Natural killer cell treated with Interleukin-12 subunit alpha and Interleukin-12 subunit beta and Interleukin-15 and Interleukin-18, amount 100 ng/mL, for 72 hours (primary cell): ENCODE measurements around the gene CILP2. TPM values are rescaled to one million over a fixed set of nuclear protein-coding genes. Genes with fewer than 3 reads are reported as not detected.

Source experiments
- ATAC-seq, 2 donors: fragments of 150-1000 bp; cut with Tn5 transposase in 1 of 2; sonication (Bioruptor Pico), chemical (Tn5 transposase) in 1 of 2; 2 replicates each; pipeline ENCODE4 v1.10.0; 2021
- DNase-seq: peaks from one replicate; pipeline ENCODE4 v3.0.0; 2022; ENCODE audit warnings: low spot score
- H3K27ac Mint-ChIP-seq, 2 donors: 1 replicate in 1 of 2; 2 replicates in 1 of 2; pipeline ENCODE4 v1.8.0; 2022; ENCODE audit warnings: mixed read lengths in 2 of 2, mild to moderate bottlenecking in 1 of 2, moderate library complexity in 1 of 2
- H3K27me3 Mint-ChIP-seq, 2 donors: 1 replicate in 1 of 2; 2 replicates in 1 of 2; pipeline ENCODE4 v1.8.0; 2022; ENCODE audit warnings: mixed read lengths in 2 of 2
- H3K36me3 Mint-ChIP-seq: one replicate; pipeline ENCODE4 v1.8.0; 2022; ENCODE audit warnings: mixed read lengths
- H3K4me1 Mint-ChIP-seq, 2 donors: 1 replicate in 1 of 2; 2 replicates in 1 of 2; pipeline ENCODE4 v1.8.0; 2022; ENCODE audit warnings: low read depth in 2 of 2, mixed read lengths in 2 of 2, mild to moderate bottlenecking in 1 of 2
- H3K4me3 Mint-ChIP-seq: one replicate; pipeline ENCODE4 v1.8.0; 2022; ENCODE audit warnings: mixed read lengths
- H3K9me3 Mint-ChIP-seq: 2 replicates; pipeline ENCODE4 v1.8.0; 2022; ENCODE audit warnings: mixed read lengths
- total RNA-seq, 2 donors: library from RNA; stranded (reverse); gene quantifications; one replicate each; pipeline ENCODE4 v1.2.3, GENCODE V29; 2022

The CILP2 gene
- total RNA-seq, 2 donors from 2014 or later = 0.21 to 0.42 TPM

DNA sequence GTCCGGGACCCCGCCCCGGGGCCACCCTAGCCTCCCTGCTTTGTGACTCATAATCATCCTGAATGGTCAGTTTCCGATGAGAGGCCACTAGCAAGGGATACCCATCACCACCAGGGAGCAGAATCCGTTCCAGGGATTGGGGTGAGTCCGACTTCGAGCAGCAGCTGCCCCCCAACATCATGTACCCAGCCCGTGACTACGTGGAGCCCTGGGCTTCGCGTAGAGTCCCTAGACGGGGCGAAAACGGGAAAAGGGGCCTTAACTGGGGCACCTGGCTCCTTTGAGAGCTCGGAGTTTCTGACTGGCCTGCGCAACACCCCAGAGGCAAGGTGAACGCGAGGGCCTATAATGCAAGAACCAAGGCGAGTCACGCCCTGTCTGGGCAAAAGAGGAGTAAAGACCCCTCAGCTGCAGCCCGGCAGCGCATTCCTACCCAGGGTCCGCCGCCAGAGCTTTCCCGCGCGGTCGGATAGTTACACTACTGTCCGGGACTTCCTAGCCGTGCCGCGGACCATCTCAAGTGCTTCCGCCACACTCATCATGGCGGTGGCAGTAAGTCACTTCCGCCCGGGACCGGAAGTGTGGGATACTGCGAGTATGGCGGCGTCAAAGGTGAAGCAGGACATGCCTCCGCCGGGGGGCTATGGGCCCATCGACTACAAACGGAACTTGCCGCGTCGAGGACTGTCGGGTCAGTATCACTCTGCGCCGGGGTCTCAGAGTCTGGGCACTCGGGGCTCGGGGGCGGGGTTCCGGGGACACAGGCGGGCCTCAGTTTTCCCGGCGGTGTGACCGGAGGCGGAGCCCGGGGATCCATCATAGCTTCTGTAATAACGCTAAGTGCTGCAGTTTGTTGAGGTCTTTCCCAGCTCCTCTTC, 22.2 kb upstream of the CILP2 start, which contains the start of gene NDUFA13:
Gene NDUFA13, plus strand, starts transcription at position 584 of the 878 bp plus-strand sequence. Its CDS starts 14 bp downstream, at position 598.
- peak; percentile 95 to 97 for ATAC-seq
- DNase-seq = peak; percentile 93

GRCh38 chr19:19517235-19517619, 20.8 kb upstream of the CILP2 start:
- Mint-ChIP-seq H3K4me3 (peak overlapping the region; percentile 93), H3K4me1 (peaks cover 19 to 20% of the 10 kb centered on the region in 2 donors), H3K36me3 (peaks cover 6% of the 10 kb centered on the region), H3K9me3 (no peaks in the 10 kb centered on the region), H3K27ac (no peak overlapping the region), H3K27me3 (no peaks in the 10 kb centered on the region)
- ATAC-seq (no peak), DNase-seq (no peak)

More for the DNA sequence above, 22.2 kb upstream of the CILP2 start, which contains the start of gene NDUFA13:
- Mint-ChIP-seq H3K27ac (peak within 1 kb of the TSS; percentile 84 to 92), H3K27me3 (no peaks in the 10 kb centered on the region), H3K36me3 (peaks cover 6% of the 10 kb centered on the region), H3K4me3 (peak within 1 kb of the TSS; percentile 93), H3K4me1 (peaks cover 16 to 19% of the 10 kb centered on the region in 2 donors), H3K9me3 (no peaks in the 10 kb centered on the region)

- Mint-ChIP-seq H3K4me3 (no peak overlapping the region), H3K4me1 (peaks cover 19 to 20% of the 10 kb centered on the region in 2 donors), H3K36me3 (peaks cover 6% of the 10 kb centered on the region), H3K9me3 (no peaks in the 10 kb centered on the region), H3K27ac (no peak overlapping the region), H3K27me3 (no peaks in the 10 kb centered on the region)
- ATAC-seq (no peak), DNase-seq (no peak)
Observed at GRCh38 chr19:19520989-19521388, 17.1 kb upstream of the CILP2 start.

DNA sequence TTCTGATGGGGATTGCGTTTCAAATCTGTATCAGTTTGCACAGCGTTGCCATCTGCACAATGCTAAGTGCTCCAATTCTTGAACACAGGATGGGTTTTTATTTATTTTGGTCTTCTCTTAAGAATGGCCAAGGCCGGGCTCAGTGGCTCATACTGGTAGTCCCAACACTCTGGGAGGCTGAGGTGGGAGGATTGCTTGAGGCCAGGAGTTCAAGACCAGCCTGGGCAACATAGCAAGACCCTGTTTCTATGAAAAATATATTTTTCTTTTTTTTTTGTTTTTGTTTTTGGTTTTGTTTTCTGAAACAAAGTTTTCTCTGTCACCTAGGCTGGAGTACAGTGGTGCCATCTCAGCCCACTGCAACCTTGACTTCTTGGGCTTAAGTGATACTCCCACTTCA, 14.9 kb upstream of the CILP2 start:
- Mint-ChIP-seq H3K27ac (no peak overlapping the region), H3K4me1 (peaks cover 15 to 19% of the 10 kb centered on the region in 2 donors), H3K4me3 (no peak overlapping the region), H3K36me3 (peaks cover 6% of the 10 kb centered on the region), H3K9me3 (no peaks in the 10 kb centered on the region), H3K27me3 (no peaks in the 10 kb centered on the region)
- DNase-seq (no peak), ATAC-seq (no peak)

DNA sequence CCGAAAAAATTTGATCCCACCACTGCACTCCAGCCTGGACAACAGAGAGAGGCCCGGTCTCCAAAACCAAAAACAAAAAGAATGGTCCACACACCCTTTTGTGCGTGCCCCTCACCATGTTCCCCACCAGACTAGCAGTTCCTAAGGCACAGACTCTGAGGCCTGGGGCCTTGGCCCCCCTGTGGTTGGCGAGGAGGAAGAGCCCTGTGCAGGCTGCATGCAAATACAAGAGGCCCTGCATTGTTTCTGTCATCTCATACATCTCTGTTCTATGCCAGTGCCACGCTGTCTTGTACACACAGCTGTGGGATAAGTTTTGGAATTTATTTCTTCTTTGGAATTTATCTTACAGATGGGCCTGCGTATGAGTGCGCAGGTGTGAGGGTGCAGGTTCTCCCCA, 14.0 kb upstream of the CILP2 start:
- Mint-ChIP-seq H3K36me3 (peaks cover 6% of the 10 kb centered on the region), H3K27ac (no peak overlapping the region), H3K4me1 (peaks cover 15 to 19% of the 10 kb centered on the region in 2 donors), H3K4me3 (no peak overlapping the region), H3K9me3 (no peaks in the 10 kb centered on the region), H3K27me3 (no peaks in the 10 kb centered on the region)
- ATAC-seq (no peak), DNase-seq (no peak)

GRCh38 chr19:19525611-19526380, 12.3 kb upstream of the CILP2 start:
- Mint-ChIP-seq H3K27ac (no peak overlapping the region), H3K36me3 (peaks cover 1% of the 10 kb centered on the region), H3K4me1 (peaks cover 3 to 5% of the 10 kb centered on the region in 2 donors), H3K9me3 (no peaks in the 10 kb centered on the region), H3K4me3 (no peak overlapping the region), H3K27me3 (no peaks in the 10 kb centered on the region)
- no peak for DNase-seq
- no peak for ATAC-seq

- no peak for ATAC-seq
- Mint-ChIP-seq H3K4me1 (peaks cover 0 to 3% of the 10 kb centered on the region in 2 donors), H3K9me3 (no peaks in the 10 kb centered on the region), H3K27me3 (no peaks in the 10 kb centered on the region), H3K27ac (no peak overlapping the region), H3K36me3 (no peaks in the 10 kb centered on the region), H3K4me3 (no peak overlapping the region)
- DNase-seq = no peak
Observed at GRCh38 chr19:19526581-19527370, 11.3 kb upstream of the CILP2 start.

GRCh38 chr19:19527371-19527656, 10.8 kb upstream of the CILP2 start:
- no peak for DNase-seq
- Mint-ChIP-seq H3K36me3 (no peaks in the 10 kb centered on the region), H3K27ac (no peak overlapping the region), H3K4me3 (no peak overlapping the region), H3K4me1 (peaks cover 5 to 6% of the 10 kb centered on the region in 2 donors), H3K9me3 (no peaks in the 10 kb centered on the region), H3K27me3 (no peaks in the 10 kb centered on the region)
- ATAC-seq = no peak

- ATAC-seq (peak in 1 of 2 donors; percentile 7), DNase-seq (no peak)
- Mint-ChIP-seq H3K27me3 (no peaks in the 10 kb centered on the region), H3K36me3 (no peaks in the 10 kb centered on the region), H3K9me3 (no peaks in the 10 kb centered on the region), H3K4me3 (no peak overlapping the region), H3K4me1 (peaks cover 3 to 6% of the 10 kb centered on the region in 2 donors), H3K27ac (no peak overlapping the region)
Observed at GRCh38 chr19:19527674-19528625, 10.1 kb upstream of the CILP2 start.

GRCh38 chr19:19528721-19529490, 9.2 kb upstream of the CILP2 start, which contains the start of gene YJEFN3:
YJEFN3 (plus strand) TSS chr19:19528911; CDS start chr19:19528933, 22 bp downstream.
- peak within 1 kb of the TSS in 1 of 2 donors; percentile 31 for H3K27ac Mint-ChIP-seq
- no peak for DNase-seq

DNA sequence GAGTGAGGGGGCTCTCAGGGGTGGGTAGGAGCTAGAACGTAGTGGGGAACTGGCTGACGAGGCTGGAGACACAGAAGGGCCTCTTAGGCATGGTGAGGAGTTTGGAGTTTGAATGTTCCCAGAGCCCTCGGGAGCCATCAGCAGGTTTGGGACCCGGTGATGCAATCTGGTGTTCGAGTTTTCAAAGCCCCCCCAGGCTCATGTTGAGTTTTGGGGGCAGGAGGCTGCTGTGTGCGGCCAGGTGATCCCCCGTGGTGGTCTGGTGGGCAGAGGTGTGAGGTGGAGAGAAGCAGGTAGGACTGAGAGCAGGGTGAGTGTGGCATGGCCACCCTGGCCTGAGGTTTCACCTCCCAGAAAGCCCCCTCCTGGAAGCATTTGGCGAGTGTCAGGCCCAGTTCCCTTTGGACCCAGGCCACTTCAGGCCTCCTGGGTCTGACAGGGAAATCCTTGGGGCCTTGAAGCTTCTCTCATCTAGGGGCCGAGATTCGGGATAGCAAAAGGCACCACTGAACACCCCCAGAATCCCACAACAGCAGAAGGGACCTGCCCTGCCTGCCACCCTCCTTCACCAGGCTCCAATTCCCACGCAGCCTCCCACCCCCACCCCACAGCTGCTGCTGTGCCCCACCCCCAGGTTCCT, 8.2 kb upstream of the CILP2 start:
- Mint-ChIP-seq H3K27ac (peak overlapping the region in 1 of 2 donors; percentile 31), H3K4me3 (no peak overlapping the region), H3K36me3 (no peaks in the 10 kb centered on the region), H3K4me1 (peaks cover 3 to 6% of the 10 kb centered on the region in 2 donors), H3K27me3 (no peaks in the 10 kb centered on the region), H3K9me3 (no peaks in the 10 kb centered on the region)
- DNase-seq (no peak), ATAC-seq (no peak)

More at GRCh38 chr19:19528721-19529490, 9.2 kb upstream of the CILP2 start, which contains the start of gene YJEFN3:
- no peaks in the 10 kb centered on the region for H3K27me3 Mint-ChIP-seq
- peaks cover 3 to 6% of the 10 kb centered on the region in 2 donors for H3K4me1 Mint-ChIP-seq
- ATAC-seq = no peak
- no peak within 1 kb of the TSS for H3K4me3 Mint-ChIP-seq
- H3K36me3 Mint-ChIP-seq = no peaks in the 10 kb centered on the region
- no peaks in the 10 kb centered on the region for H3K9me3 Mint-ChIP-seq

DNA sequence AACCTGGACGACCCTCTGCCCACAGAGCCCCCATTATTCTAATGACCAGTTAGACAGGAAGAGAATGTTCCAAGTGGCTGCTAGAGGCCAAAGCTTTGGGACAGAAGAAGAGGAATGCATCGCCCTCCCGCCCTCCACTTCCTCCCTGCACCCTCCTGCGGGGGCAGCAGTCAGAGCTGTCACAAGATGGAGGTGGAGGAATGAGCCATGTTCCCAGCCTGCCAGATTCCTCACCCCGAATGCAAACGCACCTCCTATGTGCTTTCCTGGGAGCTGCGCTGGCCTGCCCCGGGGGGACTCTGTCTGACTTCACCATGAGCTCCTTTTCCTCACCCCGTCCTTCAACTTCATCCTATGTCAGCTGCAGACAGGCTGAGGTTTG, 7.7 kb upstream of the CILP2 start:
- DNase-seq (no peak), ATAC-seq (no peak)
- no peak overlapping the region for H3K27ac Mint-ChIP-seq

More for the DNA sequence above, 7.7 kb upstream of the CILP2 start:
- no peaks in the 10 kb centered on the region for H3K9me3 Mint-ChIP-seq
- H3K27me3 Mint-ChIP-seq = no peaks in the 10 kb centered on the region
- peaks cover 3 to 6% of the 10 kb centered on the region in 2 donors for H3K4me1 Mint-ChIP-seq
- no peak overlapping the region for H3K4me3 Mint-ChIP-seq
- H3K36me3 Mint-ChIP-seq = no peaks in the 10 kb centered on the region
